MM.1S (cell line): ENCODE data around the gene RNF214.

ENCODE experiments used
- DNase-seq: peaks from one replicate; pipeline ENCODE4 v3.0.0-alpha.2; 2015
- H2AFZ ChIP-seq: fragments of 300-600 bp; sonication (generic); 2 replicates; pipeline ENCODE4 v1.6.0; 2016; ENCODE audit warnings: antibody characterized with exemption, low read length
- H3F3A ChIP-seq: fragments of 300-600 bp; sonication (generic); 2 replicates; pipeline ENCODE4 v1.6.1; 2016; ENCODE audit warnings: mild to moderate bottlenecking, antibody characterized with exemption, low read length, moderate library complexity, mixed read lengths; ENCODE audit not compliant: insufficient read depth
- H3K27ac ChIP-seq: fragments of 300-600 bp; sonication (generic); 2 replicates; pipeline ENCODE4 v1.5.1; 2016; ENCODE audit warnings: mild to moderate bottlenecking, low read length
- H3K27me3 ChIP-seq: fragments of 300-600 bp; sonication (generic); replicated peaks from 2 replicates; pipeline ENCODE4 v1.6.0; 2016; ENCODE audit warnings: low read length; ENCODE audit not compliant: insufficient read depth
- H3K36me3 ChIP-seq: fragments of 300-600 bp; sonication (generic); replicated peaks from 2 replicates; pipeline ENCODE4 v1.6.1; 2016; ENCODE audit warnings: mild to moderate bottlenecking, low read length, mixed read lengths; ENCODE audit not compliant: insufficient read depth
- H3K4me1 ChIP-seq: fragments of 300-600 bp; sonication (generic); 2 replicates; pipeline ENCODE4 v1.6.1; 2016; ENCODE audit warnings: low read length, mixed read lengths
- H3K4me2 ChIP-seq: fragments of 300-600 bp; sonication (generic); 2 replicates; pipeline ENCODE4 v1.6.0; 2016; ENCODE audit warnings: low read depth, low read length
- H3K4me3 ChIP-seq: fragments of 300-600 bp; sonication (generic); 2 replicates; pipeline ENCODE4 v1.5.1; 2016; ENCODE audit warnings: low read length, mixed read lengths
- H3K79me2 ChIP-seq: fragments of 300-600 bp; sonication (generic); 2 replicates; pipeline ENCODE4 v1.6.1; 2016; ENCODE audit warnings: mixed run types, low read length, mixed read lengths
- H3K9ac ChIP-seq: fragments of 300-600 bp; sonication (generic); 2 replicates; pipeline ENCODE4 v1.6.1; 2016; ENCODE audit warnings: low read length, mixed read lengths
- H3K9me2 ChIP-seq: fragments of 300-600 bp; sonication (generic); replicated peaks from 2 replicates; pipeline ENCODE4 v1.6.1; 2016; ENCODE audit warnings: mild to moderate bottlenecking, low read length, mixed read lengths; ENCODE audit not compliant: insufficient read depth
- H3K9me3 ChIP-seq: fragments of 300-600 bp; sonication (generic); replicated peaks from 2 replicates; pipeline ENCODE4 v1.6.1; 2016; ENCODE audit warnings: mild to moderate bottlenecking, low read length, mixed read lengths; ENCODE audit not compliant: insufficient read depth
- H4K20me1 ChIP-seq: fragments of 300-600 bp; sonication (generic); 2 replicates; pipeline ENCODE4 v1.6.1; 2016; ENCODE audit warnings: mild to moderate bottlenecking, low read length, moderate library complexity, mixed read lengths; ENCODE audit not compliant: insufficient read depth
- EZH2 ChIP-seq: fragments of 300-600 bp; sonication (generic); optimal IDR thresholded peaks from 2 replicates; pipeline ENCODE3; 2017; ENCODE audit warnings: low read depth, mild to moderate bottlenecking, antibody characterized with exemption, low read length, mixed read lengths
- EZH2phosphoT487 ChIP-seq: fragments of 300-600 bp; sonication (generic); IDR thresholded peaks from 2 replicates; pipeline ENCODE4 v1.6.1; 2018; ENCODE audit warnings: antibody characterized with exemption, low read length
- TF ChIP-seq, protein P1 (sequence below): fragments of 300-600 bp; sonication (generic); IDR thresholded peaks from 2 replicates; pipeline ENCODE4 v1.5.1; 2016; ENCODE audit warnings: antibody characterized with exemption, low read length, mixed read lengths

The RNF214 gene

DNA sequence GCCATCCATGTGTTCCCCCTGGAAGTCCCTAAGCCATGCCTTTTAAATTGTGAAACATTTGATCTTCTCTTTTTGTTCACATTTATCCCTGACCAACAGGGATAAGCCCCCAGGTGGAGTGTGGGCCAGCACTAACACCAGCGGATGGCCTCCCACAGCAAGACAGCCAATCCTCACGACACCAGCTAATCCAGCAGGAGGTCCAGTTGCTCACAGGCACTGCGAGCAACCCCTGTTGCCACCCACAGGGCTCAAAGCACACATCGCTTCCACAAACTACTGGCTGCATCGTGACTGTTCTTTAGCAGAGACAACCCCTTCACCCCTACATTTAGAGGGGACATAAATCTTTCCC lies 2.6 kb upstream of the RNF214 start:
- no peak overlapping the region for H3K27ac ChIP-seq
- H3K9me3 ChIP-seq, result no peaks in the 10 kb centered on the region
- TF ChIP-seq, protein P1, sequence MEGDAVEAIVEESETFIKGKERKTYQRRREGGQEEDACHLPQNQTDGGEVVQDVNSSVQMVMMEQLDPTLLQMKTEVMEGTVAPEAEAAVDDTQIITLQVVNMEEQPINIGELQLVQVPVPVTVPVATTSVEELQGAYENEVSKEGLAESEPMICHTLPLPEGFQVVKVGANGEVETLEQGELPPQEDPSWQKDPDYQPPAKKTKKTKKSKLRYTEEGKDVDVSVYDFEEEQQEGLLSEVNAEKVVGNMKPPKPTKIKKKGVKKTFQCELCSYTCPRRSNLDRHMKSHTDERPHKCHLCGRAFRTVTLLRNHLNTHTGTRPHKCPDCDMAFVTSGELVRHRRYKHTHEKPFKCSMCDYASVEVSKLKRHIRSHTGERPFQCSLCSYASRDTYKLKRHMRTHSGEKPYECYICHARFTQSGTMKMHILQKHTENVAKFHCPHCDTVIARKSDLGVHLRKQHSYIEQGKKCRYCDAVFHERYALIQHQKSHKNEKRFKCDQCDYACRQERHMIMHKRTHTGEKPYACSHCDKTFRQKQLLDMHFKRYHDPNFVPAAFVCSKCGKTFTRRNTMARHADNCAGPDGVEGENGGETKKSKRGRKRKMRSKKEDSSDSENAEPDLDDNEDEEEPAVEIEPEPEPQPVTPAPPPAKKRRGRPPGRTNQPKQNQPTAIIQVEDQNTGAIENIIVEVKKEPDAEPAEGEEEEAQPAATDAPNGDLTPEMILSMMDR, result no peak
- TF ChIP-seq EZH2phosphoT487 (no peak), EZH2 (no peak)
- H3K79me2 ChIP-seq, result peaks cover 32% of the 10 kb centered on the region
- H3K36me3 ChIP-seq, result peaks cover 3% of the 10 kb centered on the region; the same call in 1 of the 2 replicates
- H3K9ac ChIP-seq, result no peak overlapping the region
- no peaks in the 10 kb centered on the region for H3K27me3 ChIP-seq
- no peaks in the 10 kb centered on the region for H3K9me2 ChIP-seq
- no peak overlapping the region for H2AFZ ChIP-seq
- no peak for DNase-seq
- peaks cover 16% of the 10 kb centered on the region; the same call in 1 of the 2 replicates for H3K4me1 ChIP-seq
- H3F3A ChIP-seq, result no peaks in the 10 kb centered on the region
- peak overlapping the region; percentile 93; the same call in 1 of the 2 replicates for H3K4me2 ChIP-seq
- H3K4me3 ChIP-seq, result no peak overlapping the region
- H4K20me1 ChIP-seq, result no peaks in the 10 kb centered on the region

- no peaks in the 10 kb centered on the region for H4K20me1 ChIP-seq
- peak overlapping the region; percentile 92; the same call in 1 of the 2 replicates for H3K9ac ChIP-seq
- peaks cover 3% of the 10 kb centered on the region; the same call in 1 of the 2 replicates for H3K36me3 ChIP-seq
- no peaks in the 10 kb centered on the region for H3K9me2 ChIP-seq
- H3F3A ChIP-seq, result no peaks in the 10 kb centered on the region
- peak overlapping the region; percentile 93 for H3K4me2 ChIP-seq
- DNase-seq, result no peak
- H3K4me1 ChIP-seq, result peaks cover 16% of the 10 kb centered on the region; the same call in 1 of the 2 replicates
- peaks cover 32% of the 10 kb centered on the region for H3K79me2 ChIP-seq
- H3K27ac ChIP-seq, result no peak overlapping the region; the same call in 1 of the 2 replicates
- peak overlapping the region; percentile 95 for H3K4me3 ChIP-seq
- H3K9me3 ChIP-seq, result no peaks in the 10 kb centered on the region
- H3K27me3 ChIP-seq, result no peaks in the 10 kb centered on the region
- no peak overlapping the region for H2AFZ ChIP-seq
- TF ChIP-seq EZH2 (no peak), EZH2phosphoT487 (no peak)
- TF ChIP-seq, protein P1, result no peak
Measured at GRCh38 chr11:117230286-117230961, 2.0 kb upstream of the RNF214 start.

GRCh38 chr11:117230999-117231841 lies 1.3 kb upstream of the RNF214 start:
- no peak for TF ChIP-seq EZH2
- no peak for TF ChIP-seq EZH2phosphoT487
- TF ChIP-seq, protein P1, result no peak
- Histone ChIP-seq H3K9me3 (no peaks in the 10 kb centered on the region), H2AFZ (peak overlapping the region; percentile 53; the same call in 1 of the 2 replicates), H3K9ac (peak overlapping the region; percentile 92), H3F3A (no peaks in the 10 kb centered on the region), H3K36me3 (peaks cover 3% of the 10 kb centered on the region; the same call in 1 of the 2 replicates), H3K9me2 (no peaks in the 10 kb centered on the region), H3K27me3 (no peaks in the 10 kb centered on the region), H3K4me3 (peak overlapping the region; percentile 95), H3K4me1 (peaks cover 16% of the 10 kb centered on the region; the same call in 1 of the 2 replicates), H3K79me2 (peaks cover 32% of the 10 kb centered on the region), H4K20me1 (no peaks in the 10 kb centered on the region), H3K27ac (peak overlapping the region; percentile 4; the same call in 1 of the 2 replicates), H3K4me2 (peak overlapping the region; percentile 93)
- DNase-seq, result no peak
